Activated CD4-positive, alpha-beta T cell treated with anti-CD3 and anti-CD28 coated beads for 1 hour (primary cell): Measurements from ENCODE around the gene EPB41L5.
"Not testable (repeated sequence)": the region's sequence is repeated elsewhere in the genome, so short reads cannot be mapped to it uniquely, and the experiment has no call there.

Source experiments
- DNase-seq: peaks from one replicate; pipeline ENCODE4 v3.0.0-alpha.2; 2020

EPB41L5 gene

DNA sequence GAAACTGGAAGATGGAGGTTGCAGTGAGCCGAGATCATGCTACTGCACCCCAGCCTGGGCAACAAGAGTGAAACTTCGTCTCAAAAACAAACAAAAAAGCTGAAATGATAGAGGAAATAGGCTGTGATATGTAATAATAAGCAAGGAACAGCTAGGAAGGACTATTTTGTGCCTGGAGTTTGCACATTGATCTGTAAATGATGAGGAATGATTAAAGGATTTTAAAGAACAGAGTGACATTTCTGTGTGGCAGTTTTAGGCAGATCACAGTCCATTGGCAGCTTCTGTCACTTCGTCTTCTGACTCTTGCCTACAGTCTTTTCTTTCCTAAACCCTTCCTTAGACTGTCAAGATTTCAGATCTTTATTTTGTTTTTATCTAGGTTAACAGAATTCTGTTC is 19.4 kb downstream of the EPB41L5 start:
- no peak for DNase-seq

DNA sequence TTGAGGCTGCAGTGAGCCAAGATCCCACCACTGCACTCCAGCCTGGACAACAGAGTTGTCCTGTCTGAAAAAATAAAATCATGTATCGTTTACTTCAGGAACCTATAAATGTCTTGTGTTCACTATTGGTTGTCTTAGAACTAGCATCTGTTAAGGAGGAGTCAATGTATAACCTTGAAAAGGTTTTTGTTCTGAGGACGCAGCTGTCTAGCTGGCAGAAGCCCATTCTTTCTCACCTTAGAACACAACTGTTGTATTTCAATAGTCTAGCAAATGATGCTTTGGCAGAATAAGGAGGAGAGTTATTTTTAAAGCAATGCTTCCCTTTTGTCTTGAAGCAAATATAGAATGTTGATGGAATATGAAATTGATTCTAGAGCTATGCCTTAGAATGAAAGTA is 21.1 kb downstream of the EPB41L5 start:
- no peak for DNase-seq

DNA sequence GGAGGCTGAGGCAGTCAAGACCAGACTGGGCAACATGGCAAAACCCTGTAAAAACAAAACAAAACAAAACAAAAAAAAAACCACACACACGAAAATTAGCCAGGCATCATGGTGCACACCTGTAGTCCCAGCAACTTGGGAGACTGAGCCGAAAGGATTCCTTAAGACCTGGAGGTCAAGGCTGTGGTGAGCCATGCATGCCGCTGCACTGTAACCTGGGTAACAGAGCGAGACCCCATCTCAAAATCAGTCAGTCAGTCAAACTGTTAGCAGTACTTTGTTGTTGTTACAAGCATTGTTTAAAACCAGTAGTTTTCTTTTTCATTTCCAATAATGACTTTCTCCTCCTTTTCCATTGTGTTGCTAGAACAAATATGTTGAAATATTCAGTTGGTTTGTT is 21.7 kb downstream of the EPB41L5 start:
- no peak for DNase-seq

DNA sequence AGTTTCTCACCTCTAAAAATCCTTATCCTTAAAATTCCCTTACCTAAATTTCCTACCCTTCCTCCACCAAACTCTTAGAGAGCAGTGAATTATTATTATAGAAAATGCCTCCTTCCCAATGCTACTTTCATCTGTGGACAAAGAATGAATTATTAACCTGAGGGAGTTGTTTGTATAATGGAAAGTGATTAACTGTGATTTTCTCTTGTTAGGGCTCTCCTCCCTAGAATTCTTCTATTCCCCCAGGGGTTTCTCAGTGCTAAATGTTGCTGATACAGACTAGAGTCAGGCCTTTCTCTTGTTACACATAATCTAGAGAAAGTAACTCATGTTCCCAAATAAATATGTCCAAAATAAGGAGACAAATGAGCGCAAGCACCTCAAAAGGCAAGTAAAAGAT is 23.3 kb downstream of the EPB41L5 start:
- no peak for DNase-seq

DNA sequence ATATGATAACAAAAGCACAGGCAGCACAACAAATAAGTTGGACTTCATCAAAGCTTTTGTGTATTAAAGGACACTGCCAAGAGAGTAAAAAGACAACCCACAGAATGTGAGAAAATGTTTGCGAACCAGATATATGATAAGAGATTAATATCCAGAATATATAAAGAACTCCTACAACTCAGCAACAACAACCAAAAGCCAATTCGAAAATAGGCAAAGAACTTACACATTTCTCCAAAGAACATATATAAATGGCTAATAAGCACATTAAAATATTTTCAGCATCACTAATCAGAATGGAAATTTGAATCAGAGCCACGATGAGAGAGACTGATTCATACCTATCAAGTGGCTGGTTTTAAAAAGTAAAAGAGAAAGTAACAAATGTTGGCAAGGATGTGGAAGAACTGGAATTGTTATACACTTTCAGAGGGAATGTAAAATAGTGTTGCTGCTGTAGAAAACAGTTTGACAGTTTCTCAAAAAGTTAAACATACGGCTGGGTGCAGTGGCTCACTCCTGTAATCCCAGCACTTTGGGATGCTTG is 25.2 kb downstream of the EPB41L5 start:
- DNase-seq = no peak

DNA sequence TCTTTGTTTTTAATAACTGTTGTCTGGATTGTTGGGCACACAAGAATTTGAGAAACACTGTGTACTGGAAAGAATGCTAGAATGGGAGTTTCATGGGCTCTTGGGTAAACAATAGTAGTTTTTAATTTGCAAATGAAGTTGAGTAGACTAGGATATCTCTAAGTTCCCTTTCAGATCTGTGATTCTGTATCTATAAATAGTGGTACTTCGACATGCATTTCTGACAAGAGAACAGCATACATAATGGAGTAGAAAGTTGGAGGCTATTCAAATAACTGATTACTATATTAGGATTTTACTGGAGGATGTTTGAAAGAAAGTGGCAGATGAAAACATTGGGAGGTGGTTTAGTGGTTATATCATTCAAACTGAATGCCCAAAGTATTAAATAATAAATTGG is 29.5 kb downstream of the EPB41L5 start:
- no peak for DNase-seq

DNA sequence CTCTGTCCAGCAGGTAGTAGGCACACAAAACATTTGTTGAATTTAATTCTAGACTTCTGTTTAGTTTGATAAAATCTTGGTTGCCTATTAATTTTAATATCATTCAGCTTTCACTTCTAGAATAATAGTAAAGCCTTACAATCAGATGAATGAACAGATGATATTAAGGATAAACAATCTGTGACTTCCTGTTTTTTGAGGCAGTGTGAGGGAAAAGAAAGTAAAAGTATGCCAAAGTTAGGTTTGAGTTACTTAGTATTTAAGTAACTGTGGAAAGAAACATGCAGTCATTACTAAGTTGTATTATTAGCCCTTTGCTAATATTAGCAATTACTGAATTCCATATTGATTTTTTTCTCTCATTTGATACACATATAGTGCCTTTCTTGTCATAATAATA is 31.5 kb downstream of the EPB41L5 start:
- DNase-seq = no peak

DNA sequence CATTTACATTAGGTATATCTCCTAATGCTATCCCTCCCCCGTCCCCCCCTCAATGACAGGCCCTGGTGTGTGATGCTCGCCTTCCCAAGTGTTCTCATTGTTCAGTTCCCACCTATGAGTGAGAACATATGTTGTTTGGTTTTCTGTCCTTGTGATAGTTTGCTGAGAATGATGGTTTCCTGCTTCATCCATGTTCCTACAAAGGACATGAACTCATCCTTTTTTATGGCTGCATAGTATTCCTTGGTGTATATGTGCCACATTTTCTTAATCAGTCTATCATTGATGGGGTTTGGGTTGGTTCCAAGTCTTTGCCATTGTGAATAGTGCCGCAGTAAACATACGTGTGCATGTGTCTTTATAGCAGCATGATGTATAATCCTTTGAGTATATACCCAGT is 32.9 kb downstream of the EPB41L5 start:
- DNase-seq = not testable (repeated sequence)

DNA sequence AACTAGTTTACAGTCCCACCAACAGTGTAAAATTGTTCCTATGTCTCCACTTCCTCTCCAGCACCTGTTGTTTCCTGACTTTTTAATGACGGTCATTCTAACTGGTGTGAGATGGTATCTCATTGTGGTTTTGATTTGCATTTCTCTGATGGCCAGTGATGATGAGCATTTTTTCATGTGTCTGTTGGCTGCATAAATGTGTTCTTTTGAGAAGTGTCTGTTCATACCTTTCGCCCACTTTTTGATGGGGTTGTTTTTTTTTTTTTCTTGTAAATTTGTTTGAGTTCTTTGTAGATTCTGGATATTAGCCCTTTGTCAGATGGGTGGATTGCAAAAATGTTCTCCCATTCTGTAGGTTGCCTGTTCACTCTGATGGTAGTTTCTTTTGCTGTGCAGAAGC is 33.4 kb downstream of the EPB41L5 start:
- DNase-seq = not testable (repeated sequence)

DNA sequence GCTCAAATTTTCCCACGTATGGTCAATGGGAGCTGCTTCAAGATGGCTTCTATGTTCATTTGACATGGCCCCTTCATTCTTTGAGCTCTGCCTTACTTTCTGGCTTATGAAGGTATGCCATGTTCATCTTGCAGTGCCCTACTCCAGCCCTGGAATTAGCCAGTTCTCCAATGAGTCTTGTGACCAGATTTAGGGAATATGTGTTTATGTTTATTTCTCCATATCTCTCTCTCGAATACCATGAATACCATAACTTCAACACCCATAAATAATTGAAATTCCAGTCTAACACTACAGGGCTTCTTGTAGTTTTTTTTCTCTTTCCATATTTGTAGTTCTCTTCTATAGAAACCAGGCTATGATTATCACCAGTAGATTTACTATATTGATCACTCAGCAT is 39.7 kb downstream of the EPB41L5 start:
- no peak for DNase-seq

DNA sequence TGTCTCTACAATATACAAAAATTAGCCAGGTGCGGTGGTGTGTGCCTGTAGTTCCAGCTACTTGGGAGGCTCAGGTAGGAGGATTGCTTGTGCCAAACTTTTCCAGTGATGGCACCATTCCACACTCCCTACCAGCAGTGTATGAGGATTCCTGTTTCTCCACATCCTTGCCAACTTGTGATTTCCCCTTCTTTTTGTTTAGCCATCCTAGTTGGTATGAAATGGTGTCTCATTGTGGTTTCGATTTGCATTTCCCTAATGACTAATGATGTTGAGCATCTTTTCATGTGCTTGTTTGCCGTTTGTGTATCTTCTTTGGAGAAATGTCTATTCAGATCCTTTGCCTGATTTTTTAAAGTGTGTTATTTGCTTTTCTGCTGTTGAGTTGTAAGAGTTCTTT is 41.0 kb downstream of the EPB41L5 start:
- DNase-seq = no peak

DNA sequence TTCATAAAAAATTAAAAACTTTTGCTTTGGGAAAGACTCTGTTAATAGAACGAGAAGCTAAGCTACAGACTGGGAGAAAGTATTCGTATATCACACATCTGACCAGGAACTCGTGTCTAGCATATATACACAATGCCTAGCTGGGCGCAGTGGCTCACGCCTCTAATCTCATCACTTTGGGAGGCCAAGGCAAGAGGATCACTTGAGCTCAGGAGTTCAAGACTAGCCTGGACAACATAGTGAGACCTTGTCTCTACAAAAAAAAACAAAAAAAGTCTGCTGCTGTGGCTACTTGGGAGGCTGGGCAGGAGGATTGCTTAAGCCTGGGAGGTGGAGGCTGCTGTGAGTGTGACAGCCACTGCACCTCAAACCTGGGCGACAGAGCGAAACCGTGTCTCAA is 46.6 kb downstream of the EPB41L5 start:
- no peak for DNase-seq

DNA sequence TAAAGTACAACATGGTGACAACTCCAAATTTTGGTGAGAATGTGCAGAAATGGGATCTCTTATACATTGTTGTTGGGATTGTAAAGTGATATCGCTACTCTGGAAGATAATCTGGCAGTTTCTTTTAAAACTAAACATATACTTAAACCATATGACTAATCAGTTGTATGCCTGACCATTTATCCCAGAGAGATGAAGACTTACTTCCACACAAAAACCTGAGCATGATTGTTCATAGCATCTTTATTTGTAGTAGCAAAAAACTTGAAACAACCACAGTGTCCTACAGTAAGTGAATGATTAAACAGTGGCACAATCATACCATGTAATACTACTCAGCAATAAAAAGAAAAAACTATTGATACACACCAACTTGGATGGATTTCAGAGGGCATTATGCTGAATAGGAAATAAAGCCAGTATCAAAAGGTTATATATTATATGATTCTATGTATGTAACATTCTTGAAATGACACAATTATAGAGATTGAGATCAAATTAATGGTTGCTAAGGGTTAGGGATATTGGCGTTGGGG is 47.3 kb downstream of the EPB41L5 start:
- no peak for DNase-seq

DNA sequence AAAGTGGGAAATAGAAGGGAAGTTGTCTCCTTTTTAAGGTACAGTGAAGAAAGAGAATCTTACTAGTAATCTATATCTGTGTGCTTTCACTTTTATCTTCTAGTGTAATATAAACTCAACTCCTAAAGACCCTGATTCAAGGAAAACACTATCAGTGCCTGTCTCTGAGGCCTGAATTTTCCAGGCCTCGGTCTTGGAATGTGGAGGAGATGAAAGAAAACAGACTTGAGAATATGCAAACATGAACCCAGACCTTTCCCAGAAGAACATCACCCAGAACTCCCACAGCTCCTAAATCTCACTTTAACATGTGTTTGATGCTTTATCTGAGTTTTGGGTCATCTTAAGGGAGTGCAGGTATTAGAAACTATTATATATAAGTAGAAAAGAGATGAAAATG is 51.8 kb downstream of the EPB41L5 start:
- DNase-seq = no peak

DNA sequence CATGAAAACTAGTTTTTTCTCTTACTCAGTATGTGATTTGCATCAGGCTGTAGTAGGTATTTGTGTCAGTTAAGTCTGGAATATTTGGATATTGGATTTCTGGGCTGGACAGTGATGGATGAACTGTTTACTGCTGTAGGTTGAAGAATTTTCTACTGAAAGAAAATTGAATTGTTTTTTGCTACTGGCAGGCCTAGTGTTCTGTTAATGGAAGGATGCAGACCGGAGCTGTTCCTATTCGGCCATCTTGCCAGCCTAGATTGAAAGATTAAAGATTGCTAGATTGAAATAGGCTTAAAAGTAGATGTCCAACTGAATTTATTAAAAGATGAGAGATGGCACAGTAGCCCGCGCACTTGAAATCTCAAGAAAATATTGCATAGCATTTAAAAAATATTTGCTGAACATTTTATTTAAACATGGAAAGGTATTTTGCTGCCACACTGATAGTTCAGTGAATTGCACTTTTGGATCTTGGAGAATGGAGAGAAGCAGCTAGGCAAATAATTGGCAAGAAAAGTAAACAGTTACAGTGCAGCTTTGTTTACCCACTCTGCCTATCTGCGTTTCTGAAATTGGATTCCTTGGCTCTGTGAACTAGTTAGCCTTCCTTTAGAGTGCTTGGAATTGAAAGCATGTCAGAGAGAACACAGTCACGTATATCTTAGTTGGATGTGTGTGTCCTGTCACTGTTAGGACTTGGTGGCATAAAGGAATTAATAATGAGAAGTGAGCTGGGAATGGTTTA is 54.1 kb downstream of the EPB41L5 start:
- no peak for DNase-seq

DNA sequence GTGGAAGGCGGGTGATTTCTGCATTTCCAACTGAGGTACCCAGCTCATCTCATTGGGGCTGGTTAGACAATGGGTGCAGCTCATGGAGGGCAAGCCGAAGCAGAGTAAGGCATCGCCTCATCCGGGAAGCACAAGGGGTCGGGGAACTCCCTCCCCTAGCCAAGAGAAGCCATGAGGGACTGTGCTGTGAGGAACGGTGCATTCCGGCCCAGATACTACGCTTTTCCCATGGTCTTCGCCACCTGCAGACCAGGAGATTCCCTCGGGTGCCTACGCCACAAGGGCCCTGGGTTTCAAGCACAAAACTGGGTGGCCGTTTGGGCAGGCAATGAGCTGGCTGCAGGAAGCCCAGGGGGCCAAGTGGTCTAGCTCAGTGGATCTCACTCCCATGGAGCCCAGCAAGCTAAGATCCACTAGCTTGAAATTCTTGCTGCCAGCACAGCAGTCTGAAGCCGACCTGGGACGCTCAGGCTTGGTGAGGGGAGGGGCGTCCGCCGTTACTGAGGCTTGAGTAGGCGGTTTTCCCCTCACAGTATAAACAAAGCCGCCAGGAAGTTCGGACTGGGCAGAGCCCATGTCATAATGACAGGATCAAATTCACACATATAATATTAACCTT is 55.3 kb downstream of the EPB41L5 start:
- not testable (repeated sequence) for DNase-seq

DNA sequence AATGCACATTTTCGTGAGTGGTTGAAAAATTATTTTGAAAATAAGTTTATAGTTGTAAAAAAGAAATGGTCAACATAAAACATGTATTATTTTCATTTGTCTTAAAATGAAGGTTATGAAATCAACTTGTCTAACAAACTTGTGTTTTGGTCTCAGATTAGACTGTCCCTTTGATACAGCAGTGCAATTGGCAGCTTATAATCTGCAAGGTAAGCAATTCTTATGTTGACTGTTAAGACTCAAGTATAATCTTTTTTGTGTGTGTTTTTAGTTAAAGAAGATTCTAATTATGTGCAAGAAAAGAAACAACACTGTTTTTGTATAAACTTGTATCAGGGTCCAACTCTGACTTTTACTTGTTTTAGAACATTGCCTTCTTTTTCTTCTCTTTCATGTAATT is 62.7 kb downstream of the EPB41L5 start:
- DNase-seq = no peak

DNA sequence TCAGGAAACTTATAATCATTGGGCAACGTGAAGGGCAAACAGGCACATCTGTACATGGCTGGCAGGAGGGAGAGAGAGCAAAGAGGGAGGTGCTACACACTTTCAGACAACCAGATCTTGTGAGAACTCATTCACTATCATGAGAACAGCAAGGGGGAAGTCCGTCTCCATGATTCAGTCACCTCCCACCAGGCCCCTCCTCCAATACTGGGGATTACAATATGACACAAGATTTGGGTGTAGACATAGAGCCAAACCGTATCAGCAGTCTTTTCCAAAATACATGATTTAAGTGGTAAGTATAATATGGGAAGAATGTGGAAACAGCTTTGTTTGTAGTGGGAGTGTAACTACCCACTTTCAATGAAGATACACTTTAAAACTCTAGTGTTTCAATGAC is 65.0 kb downstream of the EPB41L5 start:
- DNase-seq = no peak

DNA sequence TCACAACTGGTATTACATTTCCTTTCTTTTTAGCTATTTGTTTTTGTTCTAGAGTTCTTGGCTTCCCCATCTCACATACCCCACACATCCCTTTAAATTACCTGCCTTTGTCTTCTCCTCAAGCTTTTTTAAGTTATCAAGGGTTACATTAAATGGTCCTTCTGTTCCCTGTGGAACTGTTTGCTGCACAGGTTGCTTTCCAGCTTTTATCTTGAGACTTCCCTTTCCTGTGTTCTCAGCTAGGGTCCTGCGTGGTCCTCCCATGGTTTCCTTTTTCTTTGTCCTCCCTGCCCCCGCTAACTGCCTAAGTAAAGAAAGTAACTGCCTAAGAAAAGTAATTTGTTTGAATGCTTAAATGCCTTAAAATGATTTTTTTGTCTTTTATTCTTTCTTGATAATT is 66.8 kb downstream of the EPB41L5 start:
- DNase-seq = no peak

DNA sequence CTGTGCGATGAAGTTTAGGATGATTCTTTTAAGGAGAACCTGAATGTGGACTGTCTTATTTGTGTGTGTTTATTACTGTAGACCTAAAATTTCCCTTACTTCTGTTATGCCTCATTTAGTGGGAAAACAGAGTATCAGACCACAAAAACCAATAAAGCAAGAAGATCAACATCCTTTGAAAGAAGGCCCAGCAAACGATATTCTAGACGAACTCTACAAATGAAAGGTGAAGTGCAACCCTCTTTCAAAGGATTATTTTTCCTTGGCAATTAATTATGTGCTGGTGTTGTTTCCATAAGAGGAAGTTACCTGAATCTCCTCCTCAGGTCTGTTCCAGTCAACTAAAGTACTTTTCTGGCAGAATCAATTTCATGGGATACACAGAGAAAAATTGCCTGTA is 78.6 kb downstream of the EPB41L5 start:
- DNase-seq = no peak

DNA sequence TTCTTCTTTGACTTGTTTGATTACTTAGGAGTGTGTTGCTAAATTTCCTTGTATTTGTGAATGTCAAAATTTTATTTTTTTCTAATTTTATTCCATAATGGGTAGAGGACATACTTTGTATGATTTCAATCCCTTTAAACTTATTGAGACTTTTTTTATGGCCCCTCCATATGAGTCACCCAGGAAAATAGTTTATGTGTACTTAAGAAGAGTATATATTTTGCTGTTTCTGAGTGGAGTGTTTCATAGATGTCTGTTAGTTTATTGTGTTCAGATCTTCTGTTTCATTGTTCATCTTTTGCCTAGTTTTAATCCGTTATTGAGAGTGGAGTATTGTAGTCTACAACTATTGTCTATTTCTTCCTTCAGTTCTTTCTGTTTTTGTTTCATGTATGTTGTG is 81.9 kb downstream of the EPB41L5 start:
- no peak for DNase-seq

DNA sequence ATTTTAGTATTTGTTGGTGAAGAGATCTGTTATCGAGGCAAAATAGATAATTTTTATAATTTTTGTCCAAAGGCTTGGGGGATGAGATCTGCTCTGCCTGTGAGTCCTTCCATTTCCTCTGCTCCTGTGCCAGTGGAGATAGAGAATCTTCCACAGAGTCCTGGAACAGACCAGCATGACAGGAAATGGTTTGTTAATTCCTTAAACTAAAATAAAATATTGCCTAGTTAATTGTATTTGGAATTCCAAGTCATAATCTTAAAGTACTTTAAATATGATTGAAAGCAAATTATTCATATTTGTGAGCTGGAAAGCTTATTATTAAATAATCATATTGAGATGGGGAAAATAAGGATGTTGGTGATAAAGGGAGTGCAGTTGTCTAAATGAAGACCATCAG is 87.8 kb downstream of the EPB41L5 start:
- DNase-seq = no peak

DNA sequence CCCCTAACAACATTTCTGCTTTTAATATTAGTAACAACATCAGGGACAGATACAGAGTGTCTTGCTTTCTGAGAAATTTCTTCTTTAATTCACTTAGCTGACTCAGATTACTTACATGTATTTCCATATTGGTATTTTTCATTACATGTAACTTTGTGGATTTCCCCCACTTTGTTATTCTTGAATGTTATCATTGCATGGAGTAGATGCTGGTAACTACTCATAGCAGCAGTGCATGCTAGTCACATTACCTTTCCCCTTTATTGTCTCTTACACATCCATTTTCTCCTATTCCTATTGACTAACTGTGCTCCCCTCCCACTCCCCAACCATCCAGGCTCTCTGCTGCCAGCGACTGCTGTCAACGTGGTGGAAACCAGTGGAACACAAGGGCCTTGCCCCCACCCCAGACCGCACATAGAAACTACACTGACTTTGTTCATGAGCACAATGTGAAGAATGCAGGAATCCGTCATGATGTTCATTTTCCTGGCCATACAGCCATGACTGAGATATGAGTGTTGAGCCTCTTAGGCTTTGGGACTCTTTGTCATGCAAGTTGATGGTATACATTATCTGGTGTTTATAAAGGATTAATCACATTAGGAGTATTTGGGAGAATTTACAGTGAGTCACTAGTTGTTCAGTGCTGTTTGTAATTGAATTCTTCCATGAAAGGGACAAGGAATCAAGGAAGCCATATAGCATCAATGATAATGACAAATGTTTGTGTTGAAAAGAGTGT is 91.0 kb downstream of the EPB41L5 start:
- DNase-seq = no peak

DNA sequence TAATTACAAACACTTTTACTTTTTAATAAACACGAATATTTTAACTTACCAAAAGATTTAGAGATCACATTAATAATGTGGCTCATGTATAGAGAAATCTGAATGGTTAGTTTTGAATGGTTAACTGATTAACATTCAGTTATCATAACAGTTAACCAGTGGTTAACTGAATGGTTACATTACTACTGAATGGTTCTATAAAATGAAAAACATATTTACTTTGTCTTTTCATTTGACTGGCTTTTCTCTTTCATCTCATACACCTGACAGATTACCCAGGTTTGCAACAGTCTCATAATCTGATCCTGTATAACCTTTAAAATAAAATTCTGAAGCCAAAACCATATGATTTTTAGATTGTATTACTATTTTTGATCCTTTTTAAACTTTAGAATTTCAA is 91.9 kb downstream of the EPB41L5 start:
- DNase-seq = no peak
